OCI-LY3 (cell line): ENCODE measurements around the gene XXYLT1.

Source experiments
- EZH2phosphoT487 ChIP-seq: fragments of 200-600 bp; shearing (Covaris generic); IDR thresholded peaks from 2 replicates; pipeline ENCODE4 v1.6.1; 2018; ENCODE audit warnings: antibody characterized with exemption, mixed run types, low read depth
- TF ChIP-seq, protein P1 (sequence below): fragments of 200-600, 300-600 bp; sonication (generic); IDR thresholded peaks from 2 replicates; pipeline ENCODE4 v1.5.1; 2014; ENCODE audit warnings: antibody characterized with exemption, low read length, low read depth

DNA sequence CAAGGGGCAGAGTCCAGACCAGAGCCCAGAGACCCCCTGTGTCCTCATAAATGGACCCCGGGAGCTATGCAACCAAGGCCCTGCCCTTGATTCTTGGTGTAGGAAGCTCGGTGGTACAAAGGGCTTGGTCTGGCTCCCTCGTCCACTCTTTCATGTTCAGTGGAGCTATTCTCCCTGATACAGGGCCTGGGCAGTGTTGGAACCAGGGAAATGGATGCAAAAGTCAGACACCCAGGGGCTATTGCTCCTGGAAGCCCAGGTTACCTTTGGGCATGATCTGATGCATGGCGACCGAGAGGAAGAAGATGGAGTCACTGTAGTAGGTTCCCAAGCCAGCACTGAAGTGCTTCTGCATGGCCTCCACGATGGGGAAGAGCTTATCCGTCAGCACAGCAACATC lies 44.5 kb downstream of the XXYLT1 start:
- TF ChIP-seq, protein P1, sequence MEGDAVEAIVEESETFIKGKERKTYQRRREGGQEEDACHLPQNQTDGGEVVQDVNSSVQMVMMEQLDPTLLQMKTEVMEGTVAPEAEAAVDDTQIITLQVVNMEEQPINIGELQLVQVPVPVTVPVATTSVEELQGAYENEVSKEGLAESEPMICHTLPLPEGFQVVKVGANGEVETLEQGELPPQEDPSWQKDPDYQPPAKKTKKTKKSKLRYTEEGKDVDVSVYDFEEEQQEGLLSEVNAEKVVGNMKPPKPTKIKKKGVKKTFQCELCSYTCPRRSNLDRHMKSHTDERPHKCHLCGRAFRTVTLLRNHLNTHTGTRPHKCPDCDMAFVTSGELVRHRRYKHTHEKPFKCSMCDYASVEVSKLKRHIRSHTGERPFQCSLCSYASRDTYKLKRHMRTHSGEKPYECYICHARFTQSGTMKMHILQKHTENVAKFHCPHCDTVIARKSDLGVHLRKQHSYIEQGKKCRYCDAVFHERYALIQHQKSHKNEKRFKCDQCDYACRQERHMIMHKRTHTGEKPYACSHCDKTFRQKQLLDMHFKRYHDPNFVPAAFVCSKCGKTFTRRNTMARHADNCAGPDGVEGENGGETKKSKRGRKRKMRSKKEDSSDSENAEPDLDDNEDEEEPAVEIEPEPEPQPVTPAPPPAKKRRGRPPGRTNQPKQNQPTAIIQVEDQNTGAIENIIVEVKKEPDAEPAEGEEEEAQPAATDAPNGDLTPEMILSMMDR, result no peak
- no peak for TF ChIP-seq EZH2phosphoT487
